ENCODE results near the gene CDH23. TPM values are rescaled to one million over a fixed set of nuclear protein-coding genes. Genes with fewer than 3 reads are reported as not detected.

CDH23 gene
- total and polyA plus RNA-seq, 2 of the 8 experiments (the other 6 are each of a cell fraction or from before 2014, with no cell fraction given) = 1.9 to 4.9 TPM

- no peak overlapping the region for H4K5ac ChIP-seq (ENCODE audit: insufficient read length, low read depth, low read length)
- no peak overlapping the region for H2BK5ac ChIP-seq (ENCODE audit: low read depth, low read length)
- no peak overlapping the region for H4K91ac ChIP-seq (replicated peaks; ENCODE audit: insufficient read length, low read length)
- no peak overlapping the region for H3K14ac ChIP-seq (ENCODE audit: insufficient read length)
- H3K4me1 ChIP-seq (replicated peaks in 1 of 4; ENCODE audit: control insufficient read depth in 3 of 4, insufficient read depth in 4 of 4, low read length in 3 of 4) = peaks cover 0 to 15% (median 4%) of the 10 kb centered on the region in 4 experiments; a peak in 5 of 7 replicates
- DNase-seq (ENCODE audit: low read depth in 1 of 2, low spot score in 2 of 2) (no peak), FAIRE-seq (no peak)
- H2BK12ac ChIP-seq (ENCODE audit: low read depth, low read length) = no peak overlapping the region
- 97% methylated on average over 4 of the region's 5 CpGs; no CpG with 5 or more reads in 1 of the 2 experiments for WGBS, 2 experiments (ENCODE audit: extremely low coverage in 1 of 2, insufficient coverage in 1 of 2, insufficient read length in 1 of 2, insufficient replicate concordance in 2 of 2, low coverage in 1 of 2, low lambda C conversion rate in 2 of 2, missing lambda C conversion rate in 1 of 2)
- POLR2A ChIA-PET (ENCODE audit: partially characterized antibody) = no interaction called here
- H2AFZ ChIP-seq (ENCODE audit: low read length) = no peak overlapping the region
- no peak overlapping the region for H3K4me3 ChIP-seq (ENCODE audit: extremely low read depth in 1 of 4, insufficient read depth in 2 of 4, low read depth in 3 of 4, low read length in 4 of 4)
- peaks cover 17% of the 10 kb centered on the region for H3K79me1 ChIP-seq (ENCODE audit: low read depth, low read length)
- CTCF ChIA-PET (ENCODE audit: partially characterized antibody) = interaction anchor here (0.7 to 11.0 kb wide), 4 partner anchors 10 to 62 kb away, joined by 3 to 113 read pairs (median 4); no protein-coding TSS in a partner anchor
- H3K4ac ChIP-seq (replicated peaks; ENCODE audit: insufficient read length, low read depth, low read length) = no peak overlapping the region
- H2AK5ac ChIP-seq (ENCODE audit: low read depth, low read length) = no peak overlapping the region
- H2BK120ac ChIP-seq (replicated peaks; ENCODE audit: low read depth, low read length) = no peak overlapping the region
- peaks cover 31 to 63% of the 10 kb centered on the region in 2 experiments for H3K79me2 ChIP-seq (ENCODE audit: control insufficient read depth in 1 of 2, insufficient read depth in 2 of 2, low read length in 2 of 2)
- no peaks in the 10 kb centered on the region for H3K9me3 ChIP-seq (ENCODE audit: insufficient read depth in 2 of 2, low read depth in 1 of 2, low read length in 1 of 2)
- H2BK20ac ChIP-seq (ENCODE audit: low read length) = no peak overlapping the region
- no peak overlapping the region for H3K4me2 ChIP-seq (ENCODE audit: insufficient read depth in 1 of 2, low read depth in 2 of 2, low read length in 2 of 2)
- H3K23me2 ChIP-seq (ENCODE audit: low read depth, low read length) = no peaks in the 10 kb centered on the region
- no peak overlapping the region for H3K18ac ChIP-seq (ENCODE audit: extremely low read depth, low read length)
- no peak overlapping the region for H2BK15ac ChIP-seq (ENCODE audit: low read length)
- no peak overlapping the region for H3K56ac ChIP-seq (replicated peaks; ENCODE audit: insufficient read length, low read depth, low read length)
- H3K27me3 ChIP-seq (replicated peaks in 1 of 4; ENCODE audit: control insufficient read depth in 3 of 4, extremely low read depth in 1 of 4, insufficient read depth in 3 of 4, low read length in 3 of 4) = no peaks in the 10 kb centered on the region
- no peak overlapping the region for H3K23ac ChIP-seq (ENCODE audit: insufficient read length)
- H4K20me1 ChIP-seq (replicated peaks in 1 of 2; ENCODE audit: control insufficient read depth in 1 of 2, insufficient read depth in 2 of 2, low read length in 2 of 2) = peaks cover 20 to 32% of the 10 kb centered on the region in 2 experiments
- no peak overlapping the region for H4K8ac ChIP-seq (ENCODE audit: extremely low read depth, insufficient read depth, low read length)
- H3K36me3 ChIP-seq (ENCODE audit: control insufficient read depth in 2 of 4, insufficient read depth in 4 of 4, low read length in 3 of 4) = peaks cover 26 to 39% (median 37%) of the 10 kb centered on the region in 4 experiments
- H3K9ac ChIP-seq (replicated peaks in 1 of 4; ENCODE audit: extremely low read depth in 1 of 4, low read depth in 3 of 4, low read length in 3 of 4) = no peak overlapping the region
- H3K27ac ChIP-seq (ENCODE audit: low read depth, low read length) = no peak overlapping the region
- TF ChIP-seq TEAD4 (IDR thresholded peaks at IDR 0.05; ENCODE audit: low read depth, low read length) = no peak
- TF ChIP-seq POU5F1 (IDR thresholded peaks at IDR 0.05; ENCODE audit: low read depth, low read length) = no peak
- TF ChIP-seq CHD1 (IDR thresholded peaks at IDR 0.05; ENCODE audit: low read depth, low read length) = no peak
- TF ChIP-seq BCL11A (IDR thresholded peaks at IDR 0.05; ENCODE audit: low read depth in 2 of 2, low read length in 2 of 2) = no peak
- TF ChIP-seq MAFK (IDR thresholded peaks at IDR 0.05; ENCODE audit: low read depth, low read length) = no peak
- no peak for TF ChIP-seq SIN3A (conservative IDR thresholded peaks at IDR 0.05 in 1 of 2, IDR thresholded peaks at IDR 0.05 in 1 of 2; ENCODE audit: low read depth in 1 of 2, low read length in 2 of 2)
- TF ChIP-seq RXRA (IDR thresholded peaks at IDR 0.05; ENCODE audit: insufficient read depth, low read depth, low read length) = no peak
- no peak for TF ChIP-seq TAF7 (optimal IDR thresholded peaks at IDR 0.05; ENCODE audit: borderline replicate concordance, low read depth, low read length)
- no peak for TF ChIP-seq BRCA1 (IDR thresholded peaks at IDR 0.05; ENCODE audit: low read depth, low read length)
- no peak for TF ChIP-seq RBBP5 (IDR thresholded peaks at IDR 0.05; ENCODE audit: borderline replicate concordance, low read depth, low read length)
- no peak for TF ChIP-seq YY1 (IDR thresholded peaks at IDR 0.05; ENCODE audit: low read depth, low read length)
- no peak for TF ChIP-seq SRF (IDR thresholded peaks at IDR 0.05; ENCODE audit: low read depth, low read length)
Observed at GRCh38 chr10:71832967-71833366, 436.2 kb downstream of the CDH23 start.
